SU-DHL-6 (cell line): ENCODE data around the gene ANKRD39.

Source experiments
- H2AFZ ChIP-seq: fragments of 200-600 bp; sonication (generic); 2 replicates; pipeline ENCODE4 v1.6.1; 2014; ENCODE audit warnings: low read depth, mild to moderate bottlenecking, moderate library complexity, mixed read lengths, antibody characterized with exemption, low read length; ENCODE audit not compliant: severe bottlenecking
- H3F3A ChIP-seq: fragments of 200-600 bp; shearing (Covaris generic); 2 replicates; pipeline ENCODE4 v1.6.0; 2016; ENCODE audit warnings: antibody characterized with exemption, mild to moderate bottlenecking; ENCODE audit not compliant: insufficient read depth
- H3K27ac ChIP-seq: fragments of 200-600 bp; sonication (generic); 2 replicates; pipeline ENCODE4 v1.5.1; 2016; ENCODE audit warnings: low read depth, mild to moderate bottlenecking, low read length, moderate library complexity, mixed read lengths
- H3K27me3 ChIP-seq: fragments of 200-600 bp; sonication (generic), shearing (Covaris generic); 2 replicates; pipeline ENCODE4 v1.6.0; 2014; ENCODE audit warnings: mild to moderate bottlenecking, low read length
- H3K36me3 ChIP-seq: fragments of 200-600 bp; sonication (generic); 2 replicates; pipeline ENCODE4 v1.6.1; 2014; ENCODE audit warnings: mild to moderate bottlenecking, low read length, mixed read lengths
- H3K4me2 ChIP-seq: fragments of 300-600, 200-600 bp; shearing (Covaris generic), sonication (generic); 2 replicates; pipeline ENCODE4 v1.6.0; 2014; ENCODE audit warnings: low read length, low read depth, mild to moderate bottlenecking; ENCODE audit not compliant: poor library complexity, severe bottlenecking
- H3K4me3 ChIP-seq: fragments of 200-600 bp; sonication (generic); 2 replicates; pipeline ENCODE4 v1.5.1; 2014; ENCODE audit warnings: antibody characterized with exemption, low read length, mild to moderate bottlenecking, mixed read lengths; ENCODE audit not compliant: insufficient read depth, poor library complexity, severe bottlenecking
- H3K79me2 ChIP-seq: fragments of 200-600 bp; sonication (generic); 2 replicates; pipeline ENCODE4 v1.6.1; 2014; ENCODE audit warnings: mild to moderate bottlenecking, low read length, moderate library complexity; ENCODE audit not compliant: insufficient read depth
- H3K9ac ChIP-seq: fragments of 200-600 bp; sonication (generic); 2 replicates; pipeline ENCODE4 v1.7.0; 2014; ENCODE audit warnings: mild to moderate bottlenecking, low read length
- H3K9me2 ChIP-seq: fragments of 200-600 bp; sonication (generic); replicated peaks from 2 replicates; pipeline ENCODE4 v1.6.1; 2014; ENCODE audit warnings: low read length; ENCODE audit not compliant: insufficient read depth
- H3K9me3 ChIP-seq: fragments of 200-600 bp; sonication (generic); 2 replicates; pipeline ENCODE4 v1.6.1; 2014; ENCODE audit warnings: low read length, mixed read lengths; ENCODE audit not compliant: insufficient read depth
- H4K20me1 ChIP-seq: fragments of 200-600 bp; sonication (generic); 2 replicates; pipeline ENCODE4 v1.6.1; 2014; ENCODE audit warnings: low read depth, mild to moderate bottlenecking, antibody characterized with exemption, low read length, moderate library complexity, mixed read lengths
- CTCF ChIP-seq: fragments of 200-600 bp; sonication (generic); IDR thresholded peaks from one replicate; pipeline ENCODE4 v1.5.1; 2017; ENCODE audit warnings: antibody characterized with exemption, mild to moderate bottlenecking, low read length, moderate library complexity; ENCODE audit not compliant: insufficient read depth, poor library complexity, severe bottlenecking
- EZH2phosphoT487 ChIP-seq: fragments of 200-600 bp; sonication (generic), shearing (Covaris generic); conservative IDR thresholded peaks from 2 replicates; pipeline ENCODE4 v1.6.1; 2018; ENCODE audit warnings: mild to moderate bottlenecking, antibody characterized with exemption, low read length, moderate library complexity, mixed read lengths

Gene ANKRD39

GRCh38 chr2:96903318-96903717 is 45.5 kb upstream of the ANKRD39 start:
- Histone ChIP-seq H3K27me3 (no peaks in the 10 kb centered on the region), H3K27ac (no peak overlapping the region), H3K4me2 (no peak overlapping the region), H2AFZ (no peak overlapping the region), H3K79me2 (no peaks in the 10 kb centered on the region), H3F3A (no peaks in the 10 kb centered on the region), H3K9me2 (no peaks in the 10 kb centered on the region), H3K4me3 (no peak overlapping the region), H4K20me1 (no peaks in the 10 kb centered on the region), H3K36me3 (no peaks in the 10 kb centered on the region), H3K9ac (no peak overlapping the region), H3K9me3 (no peaks in the 10 kb centered on the region)
- TF ChIP-seq EZH2phosphoT487 (no peak), CTCF (no peak)

- no peak overlapping the region for H2AFZ ChIP-seq
- H3F3A ChIP-seq = no peaks in the 10 kb centered on the region
Observed at GRCh38 chr2:96900237-96900636, 42.4 kb upstream of the ANKRD39 start.

GRCh38 chr2:96899413-96899741 is 41.6 kb upstream of the ANKRD39 start:
- no peaks in the 10 kb centered on the region for H4K20me1 ChIP-seq
- no peaks in the 10 kb centered on the region for H3K9me2 ChIP-seq
- H3K9ac ChIP-seq = no peak overlapping the region
- no peaks in the 10 kb centered on the region for H3K79me2 ChIP-seq
- H3K36me3 ChIP-seq = no peaks in the 10 kb centered on the region
- H3K4me2 ChIP-seq = no peak overlapping the region
- H3F3A ChIP-seq = no peaks in the 10 kb centered on the region
- no peak overlapping the region for H3K4me3 ChIP-seq
- no peak for TF ChIP-seq EZH2phosphoT487
- no peak for TF ChIP-seq CTCF
- H3K27ac ChIP-seq = no peak overlapping the region
- no peaks in the 10 kb centered on the region for H3K27me3 ChIP-seq
- no peaks in the 10 kb centered on the region for H3K9me3 ChIP-seq
- H2AFZ ChIP-seq = no peak overlapping the region

More at GRCh38 chr2:96900237-96900636, 42.4 kb upstream of the ANKRD39 start:
- Histone ChIP-seq H3K27me3 (no peaks in the 10 kb centered on the region), H3K4me3 (no peak overlapping the region), H3K9me2 (no peaks in the 10 kb centered on the region), H3K36me3 (no peaks in the 10 kb centered on the region), H3K4me2 (no peak overlapping the region), H3K27ac (no peak overlapping the region), H4K20me1 (no peaks in the 10 kb centered on the region), H3K9ac (no peak overlapping the region), H3K79me2 (no peaks in the 10 kb centered on the region), H3K9me3 (no peaks in the 10 kb centered on the region)
- TF ChIP-seq CTCF = no peak
- no peak for TF ChIP-seq EZH2phosphoT487
